ENCODE results near the gene CAPN2.
"Not testable (repeated sequence)": the region's sequence is repeated elsewhere in the genome, so short reads cannot be mapped to it uniquely, and the experiment has no call there.

The CAPN2 gene

GRCh38 chr1:223810586-223810985 is 98.2 kb downstream of the CAPN2 start:
- TF ChIP-seq CTCF (conservative IDR thresholded peaks at IDR 0.05), result no peak
- H3K27ac ChIP-seq, result no peak overlapping the region

- H3K27ac ChIP-seq, result no peak overlapping the region
- peak; percentile 79 for TF ChIP-seq CTCF (conservative IDR thresholded peaks at IDR 0.05)
Measured at GRCh38 chr1:223811634-223812101, 99.3 kb downstream of the CAPN2 start.

GRCh38 chr1:223813645-223814044 is 101.3 kb downstream of the CAPN2 start:
- no peak for TF ChIP-seq CTCF (conservative IDR thresholded peaks at IDR 0.05)
- no peak overlapping the region for H3K27ac ChIP-seq

GRCh38 chr1:223815020-223815853 is 102.9 kb downstream of the CAPN2 start:
- H3K27ac ChIP-seq, result peak overlapping the region; percentile 43
- TF ChIP-seq CTCF (conservative IDR thresholded peaks at IDR 0.05), result no peak

GRCh38 chr1:223815865-223816264 is 103.5 kb downstream of the CAPN2 start:
- no peak for TF ChIP-seq CTCF (conservative IDR thresholded peaks at IDR 0.05)

GRCh38 chr1:223817265-223817664 is 104.9 kb downstream of the CAPN2 start:
- not testable (repeated sequence) for H3K27ac ChIP-seq

More at GRCh38 chr1:223815865-223816264, 103.5 kb downstream of the CAPN2 start:
- H3K27ac ChIP-seq, result peak overlapping the region; percentile 43

GRCh38 chr1:223819730-223820514 is 107.6 kb downstream of the CAPN2 start:
- no peak overlapping the region for H3K27ac ChIP-seq
- TF ChIP-seq CTCF (conservative IDR thresholded peaks at IDR 0.05), result no peak

Measured in VCaP (cell line).